Small intestine (tissue), 7 donors: ENCODE results near the gene ARHGAP22. TPM values are rescaled to one million over a fixed set of nuclear protein-coding genes. Genes with fewer than 3 reads are reported as not detected.

Experiments
- DNase-seq, 2 donors: peaks; one replicate each; pipeline versions ENCODE4 v3.0.0 to v3.0.0-alpha.2; 2013
- FAIRE-seq: peaks from 2 replicates; lab custom pipeline; 2012; peaks lifted over from hg19 to GRCh38; lab: Jason Lieb, UNC
- H3K27ac ChIP-seq, 3 donors: one replicate each; pipeline ENCODE4 v1.5.1; 2013; ENCODE audit warnings: low read length in 2 of 3, mild to moderate bottlenecking in 2 of 3, control low read depth in 1 of 3, inconsistent platforms in 1 of 3, low read depth in 1 of 3, moderate library complexity in 1 of 3
- H3K27me3 ChIP-seq, 3 donors: one replicate each; pipeline ENCODE4 v1.6.1; 2013; ENCODE audit warnings: low read length in 3 of 3, inconsistent platforms in 1 of 3; ENCODE audit not compliant: control insufficient read depth in 3 of 3, insufficient read depth in 3 of 3
- H3K36me3 ChIP-seq, 3 donors: one replicate each; pipeline ENCODE4 v1.6.1; 2013; ENCODE audit warnings: low read length in 3 of 3, inconsistent platforms in 1 of 3, low read depth in 1 of 3, mild to moderate bottlenecking in 1 of 3, moderate library complexity in 1 of 3; ENCODE audit not compliant: control insufficient read depth in 3 of 3, insufficient read depth in 2 of 3
- H3K4me1 ChIP-seq, 3 donors: one replicate each; pipeline ENCODE4 v1.6.1; 2013; ENCODE audit warnings: low read length in 2 of 3, inconsistent platforms in 1 of 3, low read depth in 1 of 3, mild to moderate bottlenecking in 1 of 3, moderate library complexity in 1 of 3; ENCODE audit not compliant: control insufficient read depth in 3 of 3, insufficient read depth in 2 of 3
- H3K4me3 ChIP-seq, 3 donors: one replicate each; pipeline ENCODE4 v1.5.1; 2013; ENCODE audit warnings: low read length in 3 of 3, control low read depth in 1 of 3, inconsistent platforms in 1 of 3, low read depth in 1 of 3, mild to moderate bottlenecking in 1 of 3, moderate library complexity in 1 of 3
- H3K9me3 ChIP-seq, 2 donors: one replicate each; pipeline ENCODE4 v1.6.1; 2013; ENCODE audit warnings: low read depth in 1 of 2, low read length in 1 of 2; ENCODE audit not compliant: control insufficient read depth in 2 of 2, insufficient read depth in 1 of 2
- WGBS, 3 donors: extraction: QIAGEN DNeasy Blood & Tissue Kit; methylation state at CpG; one replicate each; pipeline ENCODE4 v1.1.7; 2013; 5-methylcytosine and 5-hydroxymethylcytosine counted together
- polyA plus RNA-seq, 4 donors: library from polyadenylated mRNA; stranded (reverse) in 3 of 4; unstranded in 1 of 4; fragments of 200-250 nt in 3 of 4; fragments of 120-200 nt in 1 of 4; gene quantifications; one replicate each; pipeline versions ENCODE4 v1.2.1 to v1.2.3, GENCODE V29; 2013
- donor health status: healthy with polysubstance abuse.
- donor health status: control.
- donor health status: control.
- donor health status: Bipolar disorder and iron deficiency.
- donor health status: healthy.

ARHGAP22 gene
- polyA plus RNA-seq, 4 donors: 0.54 to 1.4 (median 1.3) TPM; not detected in 1

DNA sequence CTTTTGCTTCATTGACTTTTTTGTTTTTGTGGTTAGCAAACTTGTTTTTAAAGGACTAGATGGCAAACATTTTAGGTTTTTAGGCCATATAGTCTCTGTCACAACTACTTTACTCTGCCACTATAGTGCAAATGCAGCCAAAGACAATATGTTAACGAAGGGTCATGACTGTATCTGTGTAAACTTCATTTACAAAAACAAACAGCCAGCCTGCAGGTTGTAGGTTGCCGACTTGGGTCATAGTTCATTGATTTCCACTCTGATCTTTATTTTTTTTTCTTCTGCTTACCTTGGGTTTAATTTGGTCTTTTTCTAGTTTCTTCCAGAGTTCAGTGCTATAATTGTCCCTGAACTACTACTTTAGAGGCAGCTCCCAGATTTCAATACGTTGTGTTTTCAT is 120.0 kb downstream of the ARHGAP22 start:
- peaks cover 0 to 7% (median 0%) of the 10 kb centered on the region in 3 donors for H3K4me1 ChIP-seq
- no peak overlapping the region for H3K27ac ChIP-seq
- H3K4me3 ChIP-seq: no peak overlapping the region
- H3K9me3 ChIP-seq: no peaks in the 10 kb centered on the region
- H3K36me3 ChIP-seq: no peaks in the 10 kb centered on the region
- WGBS, 3 donors: 27 to 59% (median 37%) methylated on average over 3 of the region's 3 CpGs
- no peak for DNase-seq
- no peak for FAIRE-seq
- H3K27me3 ChIP-seq: no peaks in the 10 kb centered on the region

DNA sequence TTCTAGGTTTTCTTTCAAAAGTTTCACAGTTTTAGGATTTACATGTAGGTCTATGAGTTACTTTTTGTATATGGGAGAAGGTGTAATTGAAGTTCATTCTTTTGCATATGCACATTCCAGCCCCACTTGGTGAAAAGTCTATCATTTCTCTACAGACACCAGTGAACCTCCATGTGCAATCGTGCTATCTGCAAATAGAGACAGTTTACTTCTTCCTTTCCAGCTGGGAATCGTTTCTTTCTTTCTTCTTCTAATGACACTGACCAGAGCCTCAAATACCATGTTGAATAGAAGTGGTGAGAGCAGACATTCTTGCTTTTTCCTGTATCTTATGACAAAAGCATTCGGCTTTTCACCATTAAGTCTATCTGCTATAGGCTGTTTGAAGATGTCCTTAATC is 122.7 kb downstream of the ARHGAP22 start:
- 68 to 73% (median 70%) methylated on average over 3 of the region's 3 CpGs for WGBS, 3 donors
- no peaks in the 10 kb centered on the region for H3K36me3 ChIP-seq
- FAIRE-seq (no peak), DNase-seq (no peak)
- no peaks in the 10 kb centered on the region for H3K9me3 ChIP-seq
- no peak overlapping the region for H3K27ac ChIP-seq
- H3K27me3 ChIP-seq: no peaks in the 10 kb centered on the region
- H3K4me3 ChIP-seq: no peak overlapping the region
- peaks cover 0 to 7% (median 0%) of the 10 kb centered on the region in 3 donors for H3K4me1 ChIP-seq

DNA sequence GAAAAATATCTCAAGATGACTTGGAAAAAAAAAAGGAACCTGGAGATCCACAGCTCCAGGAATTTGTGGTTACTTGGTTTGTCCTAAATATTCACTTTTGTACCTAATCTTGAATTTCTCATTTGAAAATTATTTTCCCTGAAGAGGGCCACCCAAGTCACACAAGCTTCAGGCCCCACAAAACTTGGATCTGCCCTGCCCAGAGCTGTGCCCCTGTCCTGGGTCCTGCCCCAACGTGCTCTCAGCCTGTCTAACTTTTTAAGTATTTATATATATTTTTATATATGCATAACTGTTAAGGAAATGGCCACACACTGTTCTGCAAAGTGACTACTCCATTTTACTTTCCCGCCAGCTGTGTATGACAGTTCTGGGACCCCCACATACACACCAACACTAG is 123.5 kb downstream of the ARHGAP22 start:
- no peak for FAIRE-seq
- DNase-seq: no peak
- no peak overlapping the region for H3K4me3 ChIP-seq

DNA sequence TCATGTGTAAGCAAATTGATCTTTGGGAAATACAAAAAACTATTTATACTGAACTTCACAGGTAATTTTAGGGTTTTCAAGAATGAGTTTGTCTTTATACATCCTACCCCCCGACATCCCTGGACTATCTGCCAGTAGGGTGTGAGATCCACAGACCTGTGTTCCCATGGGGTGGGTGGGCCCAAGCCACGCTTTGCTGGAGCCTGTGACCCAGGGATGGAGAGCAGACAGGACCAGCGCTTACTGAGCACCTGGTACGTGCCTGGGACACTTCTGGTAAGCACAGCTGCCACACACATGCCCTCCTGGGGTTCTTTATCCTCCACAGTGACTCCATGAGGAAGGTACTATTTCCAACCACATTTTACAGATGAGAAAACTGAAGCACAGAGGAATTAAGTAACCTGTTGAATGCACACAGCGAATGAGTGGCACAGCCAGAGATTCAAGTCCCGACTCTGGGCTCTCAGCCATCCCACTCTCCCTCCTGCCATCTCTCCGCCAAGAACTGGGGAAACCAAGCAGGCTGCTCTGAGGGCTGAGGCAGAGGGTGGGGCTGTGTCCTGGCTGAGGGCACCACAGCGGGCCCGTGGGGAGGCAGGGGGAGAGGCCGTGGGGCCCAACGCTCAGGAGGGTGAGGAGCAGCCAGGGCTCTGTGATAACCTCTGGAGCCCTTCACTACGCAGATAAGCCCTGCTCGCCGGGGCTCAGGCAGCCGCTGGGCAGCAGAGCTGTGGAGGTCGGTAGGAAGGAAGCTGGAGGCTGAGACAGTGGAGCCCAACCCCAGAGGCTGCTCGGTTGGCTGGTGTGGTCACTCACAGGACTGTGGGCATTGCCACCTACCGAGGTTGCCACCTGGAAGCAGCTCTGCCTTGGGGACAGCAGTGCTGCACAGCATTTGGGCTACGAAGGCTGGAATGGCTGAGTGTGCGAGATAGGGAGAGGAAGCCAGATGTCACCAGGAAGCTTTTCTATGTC is 124.2 kb downstream of the ARHGAP22 start:
- Histone ChIP-seq H3K9me3 (no peaks in the 10 kb centered on the region), H3K4me3 (no peak overlapping the region), H3K27me3 (no peaks in the 10 kb centered on the region), H3K27ac (no peak overlapping the region), H3K36me3 (no peaks in the 10 kb centered on the region), H3K4me1 (peaks cover 0 to 7% (median 0%) of the 10 kb centered on the region in 3 donors)
- FAIRE-seq (no peak), DNase-seq (peak in 1 of 2 donors; percentile 30)
- 34 to 59% (median 48%) methylated on average over 19 to 20 of the region's 20 CpGs for WGBS, 3 donors

More for the DNA sequence above, 123.5 kb downstream of the ARHGAP22 start:
- Histone ChIP-seq H3K4me1 (peaks cover 0 to 7% (median 0%) of the 10 kb centered on the region in 3 donors), H3K9me3 (no peaks in the 10 kb centered on the region), H3K36me3 (no peaks in the 10 kb centered on the region), H3K27me3 (no peaks in the 10 kb centered on the region), H3K27ac (no peak overlapping the region)
- 72 to 82% (median 78%) methylated on average over 2 of the region's 2 CpGs for WGBS, 3 donors

DNA sequence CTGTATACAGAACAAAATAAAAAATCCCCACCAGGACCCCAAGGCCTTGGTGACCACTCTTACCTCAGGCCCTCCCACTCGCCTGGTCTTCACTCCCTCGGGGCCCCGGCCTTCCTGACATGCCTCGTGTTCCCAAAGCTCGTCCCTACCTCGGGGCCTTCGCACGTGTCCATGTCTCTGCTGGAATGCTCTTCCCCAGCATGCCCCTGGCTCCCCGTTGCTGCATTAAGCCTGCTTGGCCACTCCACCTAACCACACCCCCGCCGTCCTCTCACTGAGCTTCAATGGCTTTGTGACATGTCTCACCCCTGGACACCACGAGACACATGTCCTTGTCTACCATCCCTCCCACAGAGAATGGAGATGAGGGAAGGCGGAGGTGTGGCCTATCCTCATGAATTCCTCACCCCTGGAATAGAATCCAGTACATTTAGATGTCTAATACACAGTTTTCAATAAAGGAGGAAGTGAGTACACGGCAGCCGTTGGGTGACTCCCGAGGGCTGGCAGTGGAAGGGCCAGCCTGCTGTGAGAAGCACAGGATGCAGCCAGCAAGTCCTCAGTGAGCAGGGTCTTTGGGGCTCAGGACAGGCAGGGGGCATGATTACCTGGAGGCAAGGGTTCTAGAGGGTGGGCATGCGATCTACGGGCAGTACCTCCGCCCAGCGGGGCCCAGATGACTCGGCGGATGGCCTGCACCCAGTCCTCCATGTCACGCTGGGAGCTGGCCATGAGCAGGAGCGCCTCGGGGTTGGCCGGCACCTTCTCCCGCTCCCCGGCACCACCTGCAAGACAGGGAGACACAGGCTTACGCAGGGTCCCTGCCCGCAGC is 125.7 kb downstream of the ARHGAP22 start:
- H3K27me3 ChIP-seq: no peaks in the 10 kb centered on the region
- DNase-seq (no peak), FAIRE-seq (no peak)
- H3K4me3 ChIP-seq: no peak overlapping the region
- H3K36me3 ChIP-seq: no peaks in the 10 kb centered on the region
- WGBS, 3 donors: 82 to 88% (median 83%) methylated on average over 30 of the region's 30 CpGs
- no peaks in the 10 kb centered on the region for H3K9me3 ChIP-seq
- no peak overlapping the region for H3K27ac ChIP-seq
- peaks cover 0 to 7% (median 0%) of the 10 kb centered on the region in 3 donors for H3K4me1 ChIP-seq

DNA sequence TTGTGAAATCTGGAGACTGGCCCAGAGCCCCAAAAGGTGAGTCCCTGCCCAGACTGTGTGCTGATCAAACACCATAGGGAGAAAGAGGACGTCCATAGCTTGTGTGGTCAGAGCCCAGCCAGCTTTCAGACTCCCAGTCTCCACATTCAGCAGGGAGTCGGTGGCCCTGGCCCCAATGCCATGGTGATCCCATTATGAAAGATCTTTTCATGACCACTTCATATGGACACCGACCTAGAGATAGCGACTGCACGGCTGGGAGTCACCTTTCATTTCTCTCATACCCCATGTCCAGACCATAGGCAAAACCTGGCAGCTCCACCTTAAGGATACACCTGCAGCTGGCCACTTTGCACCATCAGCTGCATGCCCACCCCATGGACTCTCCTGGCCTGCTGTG is 126.4 kb downstream of the ARHGAP22 start:
- FAIRE-seq (no peak), DNase-seq (no peak)

DNA sequence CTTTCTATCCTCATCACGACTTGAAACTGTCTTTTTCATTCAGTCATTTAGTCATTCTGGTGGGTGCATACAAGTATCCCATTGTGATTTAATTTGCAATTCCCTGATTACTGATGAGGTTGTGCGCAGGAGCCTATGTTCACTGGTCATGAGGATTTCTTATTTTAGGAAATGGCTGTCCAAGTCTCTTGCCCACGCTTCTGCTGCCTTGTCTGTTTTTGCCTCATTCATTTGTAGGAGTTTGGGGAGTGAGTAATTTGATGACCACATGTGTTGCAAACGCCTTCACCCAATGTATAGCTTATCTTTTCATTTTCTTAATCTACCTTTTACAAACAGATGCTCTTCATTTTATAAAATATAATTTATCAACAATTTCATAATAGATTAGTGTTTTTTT is 127.3 kb downstream of the ARHGAP22 start:
- H3K36me3 ChIP-seq: no peaks in the 10 kb centered on the region
- H3K9me3 ChIP-seq: no peaks in the 10 kb centered on the region
- no peak overlapping the region for H3K27ac ChIP-seq
- H3K4me1 ChIP-seq: peaks cover 0 to 7% (median 0%) of the 10 kb centered on the region in 3 donors
- H3K27me3 ChIP-seq: no peaks in the 10 kb centered on the region
- 73 to 83% (median 75%) methylated on average over 4 of the region's 4 CpGs for WGBS, 3 donors
- no peak for FAIRE-seq
- no peak for DNase-seq
- H3K4me3 ChIP-seq: no peak overlapping the region

More for the DNA sequence above, 126.4 kb downstream of the ARHGAP22 start:
- H3K36me3 ChIP-seq: no peaks in the 10 kb centered on the region
- no peak overlapping the region for H3K27ac ChIP-seq
- H3K4me1 ChIP-seq: peaks cover 0 to 7% (median 0%) of the 10 kb centered on the region in 3 donors
- 81 to 94% (median 90%) methylated on average over 5 of the region's 5 CpGs for WGBS, 3 donors
- H3K9me3 ChIP-seq: no peaks in the 10 kb centered on the region
- H3K4me3 ChIP-seq: no peak overlapping the region
- no peaks in the 10 kb centered on the region for H3K27me3 ChIP-seq

DNA sequence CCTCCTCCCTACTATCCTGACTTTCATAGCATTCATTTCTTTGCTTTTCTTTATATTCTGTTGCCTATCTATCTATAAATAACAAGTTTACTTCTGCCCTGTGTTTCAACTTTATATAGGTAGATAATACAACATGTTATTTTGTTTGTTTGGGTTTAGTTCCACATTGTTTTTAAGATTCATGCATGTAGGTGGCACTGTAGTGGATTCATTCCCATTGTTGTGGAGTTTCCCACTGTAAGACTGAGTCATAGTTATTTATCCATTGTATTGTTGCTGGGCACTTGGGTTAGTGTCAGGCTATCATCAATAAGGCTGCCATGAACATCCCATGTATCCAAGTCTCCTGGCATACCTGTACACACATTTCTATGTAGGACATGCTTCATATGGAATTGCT is 127.7 kb downstream of the ARHGAP22 start:
- peaks cover 0 to 7% (median 0%) of the 10 kb centered on the region in 3 donors for H3K4me1 ChIP-seq
- no peaks in the 10 kb centered on the region for H3K36me3 ChIP-seq
- no peak for FAIRE-seq
- no peaks in the 10 kb centered on the region for H3K27me3 ChIP-seq
- no peak overlapping the region for H3K4me3 ChIP-seq
- no peak for DNase-seq
- no peaks in the 10 kb centered on the region for H3K9me3 ChIP-seq
- no peak overlapping the region for H3K27ac ChIP-seq
